Measurements from ENCODE around the gene DDC.

DNA sequence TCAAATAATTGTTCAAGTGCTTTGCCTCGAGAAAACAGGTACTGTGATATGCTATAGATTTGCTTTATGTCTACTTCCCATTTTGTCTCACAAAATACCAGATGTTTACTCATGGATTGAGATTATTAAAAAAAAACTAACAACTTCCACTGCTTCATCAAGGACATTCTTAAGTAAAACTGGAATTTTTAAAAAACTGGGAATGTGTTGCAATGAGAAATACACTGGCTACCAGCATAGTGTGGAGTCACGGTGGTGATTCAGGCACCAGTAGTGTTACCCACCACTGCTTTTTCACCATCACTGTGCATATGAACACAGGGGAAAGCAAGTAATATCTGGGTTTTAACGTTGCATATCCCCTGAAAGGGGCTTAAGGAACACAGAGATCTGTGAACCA, 136.3 kb downstream of the DDC start:
- TF ChIP-seq, protein P1, sequence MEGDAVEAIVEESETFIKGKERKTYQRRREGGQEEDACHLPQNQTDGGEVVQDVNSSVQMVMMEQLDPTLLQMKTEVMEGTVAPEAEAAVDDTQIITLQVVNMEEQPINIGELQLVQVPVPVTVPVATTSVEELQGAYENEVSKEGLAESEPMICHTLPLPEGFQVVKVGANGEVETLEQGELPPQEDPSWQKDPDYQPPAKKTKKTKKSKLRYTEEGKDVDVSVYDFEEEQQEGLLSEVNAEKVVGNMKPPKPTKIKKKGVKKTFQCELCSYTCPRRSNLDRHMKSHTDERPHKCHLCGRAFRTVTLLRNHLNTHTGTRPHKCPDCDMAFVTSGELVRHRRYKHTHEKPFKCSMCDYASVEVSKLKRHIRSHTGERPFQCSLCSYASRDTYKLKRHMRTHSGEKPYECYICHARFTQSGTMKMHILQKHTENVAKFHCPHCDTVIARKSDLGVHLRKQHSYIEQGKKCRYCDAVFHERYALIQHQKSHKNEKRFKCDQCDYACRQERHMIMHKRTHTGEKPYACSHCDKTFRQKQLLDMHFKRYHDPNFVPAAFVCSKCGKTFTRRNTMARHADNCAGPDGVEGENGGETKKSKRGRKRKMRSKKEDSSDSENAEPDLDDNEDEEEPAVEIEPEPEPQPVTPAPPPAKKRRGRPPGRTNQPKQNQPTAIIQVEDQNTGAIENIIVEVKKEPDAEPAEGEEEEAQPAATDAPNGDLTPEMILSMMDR (IDR thresholded peaks at IDR 0.05 in 2 of 3, conservative IDR thresholded peaks at IDR 0.05 in 1 of 3; ENCODE audit: borderline replicate concordance in 1 of 3, insufficient read depth in 1 of 3, low read depth in 2 of 3, low read length in 2 of 3): no peak
- no peak for TF ChIP-seq POLR2A (IDR thresholded peaks at IDR 0.05; ENCODE audit: borderline replicate concordance, extremely low read depth, insufficient read depth, insufficient read length)
- TF ChIP-seq SP1 (IDR thresholded peaks at IDR 0.05; ENCODE audit: low read depth): no peak
- no peak for TF ChIP-seq TCF7L2 (IDR thresholded peaks at IDR 0.05; ENCODE audit: borderline replicate concordance, extremely low read depth, insufficient read depth, insufficient read length)
- no peak for TF ChIP-seq CEBPB (IDR thresholded peaks at IDR 0.05; ENCODE audit: low read depth)
- no peak for TF ChIP-seq EZH2 (IDR thresholded peaks at IDR 0.05)
- TF ChIP-seq ZNF274 (IDR thresholded peaks at IDR 0.05; ENCODE audit: low read depth, low read length): no peak
- TF ChIP-seq EGR1 (IDR thresholded peaks at IDR 0.05; ENCODE audit: low read depth): no peak
- TF ChIP-seq MAX (IDR thresholded peaks at IDR 0.05): no peak
- no peak for TF ChIP-seq SRF (IDR thresholded peaks at IDR 0.05; ENCODE audit: low read depth)
- TF ChIP-seq YY1 (IDR thresholded peaks at IDR 0.05; ENCODE audit: extremely low read depth, insufficient replicate concordance, low read depth, low read length): no peak
- no peak for TF ChIP-seq POLR2AphosphoS5 (IDR thresholded peaks at IDR 0.05; ENCODE audit: low read depth, low read length)
- TF ChIP-seq, protein P2, sequence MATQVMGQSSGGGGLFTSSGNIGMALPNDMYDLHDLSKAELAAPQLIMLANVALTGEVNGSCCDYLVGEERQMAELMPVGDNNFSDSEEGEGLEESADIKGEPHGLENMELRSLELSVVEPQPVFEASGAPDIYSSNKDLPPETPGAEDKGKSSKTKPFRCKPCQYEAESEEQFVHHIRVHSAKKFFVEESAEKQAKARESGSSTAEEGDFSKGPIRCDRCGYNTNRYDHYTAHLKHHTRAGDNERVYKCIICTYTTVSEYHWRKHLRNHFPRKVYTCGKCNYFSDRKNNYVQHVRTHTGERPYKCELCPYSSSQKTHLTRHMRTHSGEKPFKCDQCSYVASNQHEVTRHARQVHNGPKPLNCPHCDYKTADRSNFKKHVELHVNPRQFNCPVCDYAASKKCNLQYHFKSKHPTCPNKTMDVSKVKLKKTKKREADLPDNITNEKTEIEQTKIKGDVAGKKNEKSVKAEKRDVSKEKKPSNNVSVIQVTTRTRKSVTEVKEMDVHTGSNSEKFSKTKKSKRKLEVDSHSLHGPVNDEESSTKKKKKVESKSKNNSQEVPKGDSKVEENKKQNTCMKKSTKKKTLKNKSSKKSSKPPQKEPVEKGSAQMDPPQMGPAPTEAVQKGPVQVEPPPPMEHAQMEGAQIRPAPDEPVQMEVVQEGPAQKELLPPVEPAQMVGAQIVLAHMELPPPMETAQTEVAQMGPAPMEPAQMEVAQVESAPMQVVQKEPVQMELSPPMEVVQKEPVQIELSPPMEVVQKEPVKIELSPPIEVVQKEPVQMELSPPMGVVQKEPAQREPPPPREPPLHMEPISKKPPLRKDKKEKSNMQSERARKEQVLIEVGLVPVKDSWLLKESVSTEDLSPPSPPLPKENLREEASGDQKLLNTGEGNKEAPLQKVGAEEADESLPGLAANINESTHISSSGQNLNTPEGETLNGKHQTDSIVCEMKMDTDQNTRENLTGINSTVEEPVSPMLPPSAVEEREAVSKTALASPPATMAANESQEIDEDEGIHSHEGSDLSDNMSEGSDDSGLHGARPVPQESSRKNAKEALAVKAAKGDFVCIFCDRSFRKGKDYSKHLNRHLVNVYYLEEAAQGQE (IDR thresholded peaks at IDR 0.05; ENCODE audit: low read depth): no peak

All from HCT116 (cell line).